ENCODE data around the gene SNAI1. TPM values are rescaled to one million over a fixed set of nuclear protein-coding genes. Genes with fewer than 3 reads are reported as not detected.

SNAI1 gene
- total and polyA plus RNA-seq, 2 donors (not counting 1 experiment from before 2014, with no cell fraction given), result 4.3 to 4.9 TPM

- Histone ChIP-seq H3K9me3 (ENCODE audit: control extremely low read depth in 1 of 3, control insufficient read depth in 2 of 3, insufficient read depth in 1 of 3, low read length in 2 of 3) (peaks cover 0 to 3% (median 0%) of the 10 kb centered on the region in 3 donors), H3K36me3 (replicated peaks in 1 of 2; ENCODE audit: control extremely low read depth in 1 of 2, control insufficient read depth in 1 of 2, extremely low read depth in 1 of 2, insufficient read depth in 2 of 2, low read length in 1 of 2) (no peaks in the 10 kb centered on the region), H3K27me3 (replicated peaks in 1 of 4; ENCODE audit: control extremely low read depth in 1 of 4, control insufficient read depth in 3 of 4, insufficient read depth in 4 of 4, low read length in 3 of 4) (peaks cover 0 to 9% (median 4%) of the 10 kb centered on the region in 4 experiments), H4K20me1 (ENCODE audit: control insufficient read depth, insufficient read depth, low read length, poor library complexity, severe bottlenecking) (no peaks in the 10 kb centered on the region), H3K9ac (ENCODE audit: low read length) (no peak overlapping the region), H3K4me3 (ENCODE audit: control extremely low read depth in 1 of 5, extremely low read depth in 1 of 5, insufficient read depth in 1 of 5, low read depth in 2 of 5, low read length in 4 of 5) (no peak overlapping the region), H3K4me1 (ENCODE audit: control insufficient read depth in 2 of 2, insufficient read depth in 2 of 2, low read length in 2 of 2) (peaks cover 12 to 16% of the 10 kb centered on the region in 2 donors), H3K4me2 (replicated peaks; ENCODE audit: low read depth, low read length, poor library complexity, severe bottlenecking) (no peak overlapping the region), H3K79me2 (ENCODE audit: control insufficient read depth, insufficient read depth, low read length) (no peaks in the 10 kb centered on the region), H3K27ac (ENCODE audit: low read length in 2 of 2) (no peak overlapping the region), H2AFZ (ENCODE audit: insufficient read depth, low read depth, low read length, poor library complexity, severe bottlenecking) (no peak overlapping the region)
- no peaks in the 10 kb centered on the region for H3K9me3 Mint-ChIP-seq (ENCODE audit: insufficient read depth)
- H3K4me1 Mint-ChIP-seq, result peaks cover 14% of the 10 kb centered on the region
- CTCF ChIA-PET, result interaction anchor here (2.6 to 4.5 kb wide), 2 partner anchors 35 to 56 kb away, joined by 13 to 34 read pairs; no protein-coding TSS in a partner anchor
- H3K27me3 Mint-ChIP-seq, result peaks cover 3% of the 10 kb centered on the region
- intact Hi-C loops (cut with micrococcal nuclease), result loop anchor here (2.0 kb wide), 1 partner anchor 15 kb away; no protein-coding TSS in a partner anchor
- no peak overlapping the region for H3K27ac Mint-ChIP-seq
- no peak for DNase-seq
- WGBS (ENCODE audit: insufficient coverage), result 100% methylated on average over 2 of the region's 7 CpGs
- TF ChIP-seq CTCF (IDR thresholded peaks at IDR 0.05) (no peak), EZH2 (IDR thresholded peaks at IDR 0.05; ENCODE audit: borderline replicate concordance, insufficient read depth, low read depth, low read length, poor library complexity, severe bottlenecking) (no peak)
- no peak overlapping the region for H3K4me3 Mint-ChIP-seq
- POLR2A ChIA-PET, result no interaction called here
- ATAC-seq (ENCODE audit: low read depth), result no peak
Observed at GRCh38 chr20:50013976-50014375, 31.2 kb downstream of the SNAI1 start.

GRCh38 chr20:50014570-50015562, 32.1 kb downstream of the SNAI1 start:
- H3K9ac ChIP-seq (ENCODE audit: low read length), result no peak overlapping the region
- peaks cover 12 to 16% of the 10 kb centered on the region in 2 donors for H3K4me1 ChIP-seq (ENCODE audit: control insufficient read depth in 2 of 2, insufficient read depth in 2 of 2, low read length in 2 of 2)
- TF ChIP-seq EZH2 (IDR thresholded peaks at IDR 0.05; ENCODE audit: borderline replicate concordance, insufficient read depth, low read depth, low read length, poor library complexity, severe bottlenecking) (no peak), CTCF (IDR thresholded peaks at IDR 0.05) (no peak)
- H3K27me3 Mint-ChIP-seq, result no peaks in the 10 kb centered on the region
- no peaks in the 10 kb centered on the region for H3K79me2 ChIP-seq (ENCODE audit: control insufficient read depth, insufficient read depth, low read length)
- no peak for ATAC-seq (ENCODE audit: low read depth)
- no peak overlapping the region for H3K27ac ChIP-seq (ENCODE audit: low read length in 2 of 2)
- no peaks in the 10 kb centered on the region for H4K20me1 ChIP-seq (ENCODE audit: control insufficient read depth, insufficient read depth, low read length, poor library complexity, severe bottlenecking)
- no peak overlapping the region for H3K4me2 ChIP-seq (replicated peaks; ENCODE audit: low read depth, low read length, poor library complexity, severe bottlenecking)
- CTCF ChIA-PET, result interaction anchor here (4.5 kb wide), 1 partner anchor 55 kb away, joined by 34 read pairs; no protein-coding TSS in a partner anchor
- H3K9me3 Mint-ChIP-seq (ENCODE audit: insufficient read depth), result no peaks in the 10 kb centered on the region
- intact Hi-C loops (cut with micrococcal nuclease), result no loop called here
- no peaks in the 10 kb centered on the region for H3K36me3 ChIP-seq (replicated peaks in 1 of 2; ENCODE audit: control extremely low read depth in 1 of 2, control insufficient read depth in 1 of 2, extremely low read depth in 1 of 2, insufficient read depth in 2 of 2, low read length in 1 of 2)
- H3K27me3 ChIP-seq (replicated peaks in 1 of 4; ENCODE audit: control extremely low read depth in 1 of 4, control insufficient read depth in 3 of 4, insufficient read depth in 4 of 4, low read length in 3 of 4), result peaks cover 0 to 9% (median 4%) of the 10 kb centered on the region in 4 experiments
- no peak for DNase-seq
- no peak overlapping the region for H3K27ac Mint-ChIP-seq
- H3K4me1 Mint-ChIP-seq, result peaks cover 14% of the 10 kb centered on the region
- POLR2A ChIA-PET, result no interaction called here
- H3K4me3 ChIP-seq (ENCODE audit: control extremely low read depth in 1 of 5, extremely low read depth in 1 of 5, insufficient read depth in 1 of 5, low read depth in 2 of 5, low read length in 4 of 5), result no peak overlapping the region
- WGBS (ENCODE audit: insufficient coverage), result 53% methylated on average over 24 of the region's 38 CpGs
- no peak overlapping the region for H3K4me3 Mint-ChIP-seq
- H3K9me3 ChIP-seq (ENCODE audit: control extremely low read depth in 1 of 3, control insufficient read depth in 2 of 3, insufficient read depth in 1 of 3, low read length in 2 of 3), result peaks cover 0 to 3% (median 0%) of the 10 kb centered on the region in 3 donors
- H2AFZ ChIP-seq (ENCODE audit: insufficient read depth, low read depth, low read length, poor library complexity, severe bottlenecking), result no peak overlapping the region

Measured in B cell (primary cell).